22Rv1 (cell line): Measurements from ENCODE around the gene TMBIM6.

Experiments
- ZFX ChIP-seq: fragments of 450-650 bp; IDR thresholded peaks from 2 replicates; pipeline ENCODE4 v1.6.1; 2017; ENCODE audit warnings: antibody characterized with exemption, borderline replicate concordance
- TF ChIP-seq, protein P1 (sequence below): fragments of 450-650 bp; IDR thresholded peaks from 2 replicates; pipeline ENCODE4 v1.5.1; 2017; ENCODE audit warnings: mild to moderate bottlenecking

DNA sequence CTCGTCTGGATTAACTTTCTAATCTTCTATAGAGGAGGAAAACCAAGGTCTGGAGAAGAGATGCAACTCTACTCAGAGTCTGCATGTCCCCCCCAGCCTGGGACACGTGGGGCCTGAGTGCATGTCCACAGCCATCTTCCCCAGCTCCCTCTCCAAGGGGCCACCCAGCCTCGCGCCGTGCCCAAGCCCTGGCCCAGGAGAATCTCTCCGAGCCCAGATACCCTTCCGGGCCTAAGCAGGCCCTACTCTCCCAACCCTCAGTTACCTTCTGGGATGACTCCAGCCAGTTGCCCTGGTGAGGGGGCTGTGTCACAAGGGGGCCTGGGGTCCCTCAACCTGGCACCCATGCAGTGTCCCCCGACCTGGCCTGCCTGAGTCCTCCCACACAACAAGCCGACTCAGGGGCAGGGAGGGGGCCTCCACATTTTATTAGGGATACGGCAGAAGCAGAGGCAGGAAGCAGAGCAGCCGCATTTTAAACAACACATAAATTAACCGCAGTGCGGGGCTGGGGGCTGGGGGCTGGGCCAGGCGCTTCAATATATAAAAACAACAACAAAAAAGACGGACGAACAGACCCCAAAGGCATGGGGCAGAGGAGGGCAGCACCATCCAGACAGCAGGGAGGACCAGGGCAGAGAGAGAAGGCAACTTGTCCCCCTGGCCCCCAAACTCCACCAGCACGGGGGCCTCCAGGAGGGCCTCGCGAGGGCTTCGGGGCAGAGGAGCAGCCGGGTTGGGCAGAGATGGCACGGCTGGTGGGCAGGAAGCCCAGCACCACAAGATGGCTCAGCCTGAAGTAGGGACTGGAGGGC lies 49.6 kb downstream of the TMBIM6 start:
- TF ChIP-seq, protein P1, sequence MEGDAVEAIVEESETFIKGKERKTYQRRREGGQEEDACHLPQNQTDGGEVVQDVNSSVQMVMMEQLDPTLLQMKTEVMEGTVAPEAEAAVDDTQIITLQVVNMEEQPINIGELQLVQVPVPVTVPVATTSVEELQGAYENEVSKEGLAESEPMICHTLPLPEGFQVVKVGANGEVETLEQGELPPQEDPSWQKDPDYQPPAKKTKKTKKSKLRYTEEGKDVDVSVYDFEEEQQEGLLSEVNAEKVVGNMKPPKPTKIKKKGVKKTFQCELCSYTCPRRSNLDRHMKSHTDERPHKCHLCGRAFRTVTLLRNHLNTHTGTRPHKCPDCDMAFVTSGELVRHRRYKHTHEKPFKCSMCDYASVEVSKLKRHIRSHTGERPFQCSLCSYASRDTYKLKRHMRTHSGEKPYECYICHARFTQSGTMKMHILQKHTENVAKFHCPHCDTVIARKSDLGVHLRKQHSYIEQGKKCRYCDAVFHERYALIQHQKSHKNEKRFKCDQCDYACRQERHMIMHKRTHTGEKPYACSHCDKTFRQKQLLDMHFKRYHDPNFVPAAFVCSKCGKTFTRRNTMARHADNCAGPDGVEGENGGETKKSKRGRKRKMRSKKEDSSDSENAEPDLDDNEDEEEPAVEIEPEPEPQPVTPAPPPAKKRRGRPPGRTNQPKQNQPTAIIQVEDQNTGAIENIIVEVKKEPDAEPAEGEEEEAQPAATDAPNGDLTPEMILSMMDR: no peak
- no peak for TF ChIP-seq ZFX
